Mesangial cell (primary cell): Measurements from ENCODE around the gene TUT1. TPM values are rescaled to one million over a fixed set of nuclear protein-coding genes. Genes with fewer than 3 reads are reported as not detected.

Source experiments
- total RNA-seq: library from RNA; depleted of rRNA; stranded (reverse); fragments of >200 nt; gene quantifications from 2 replicates; pipeline ENCODE4 v1.2.3, GENCODE V29; 2015

TUT1 gene, protein sequence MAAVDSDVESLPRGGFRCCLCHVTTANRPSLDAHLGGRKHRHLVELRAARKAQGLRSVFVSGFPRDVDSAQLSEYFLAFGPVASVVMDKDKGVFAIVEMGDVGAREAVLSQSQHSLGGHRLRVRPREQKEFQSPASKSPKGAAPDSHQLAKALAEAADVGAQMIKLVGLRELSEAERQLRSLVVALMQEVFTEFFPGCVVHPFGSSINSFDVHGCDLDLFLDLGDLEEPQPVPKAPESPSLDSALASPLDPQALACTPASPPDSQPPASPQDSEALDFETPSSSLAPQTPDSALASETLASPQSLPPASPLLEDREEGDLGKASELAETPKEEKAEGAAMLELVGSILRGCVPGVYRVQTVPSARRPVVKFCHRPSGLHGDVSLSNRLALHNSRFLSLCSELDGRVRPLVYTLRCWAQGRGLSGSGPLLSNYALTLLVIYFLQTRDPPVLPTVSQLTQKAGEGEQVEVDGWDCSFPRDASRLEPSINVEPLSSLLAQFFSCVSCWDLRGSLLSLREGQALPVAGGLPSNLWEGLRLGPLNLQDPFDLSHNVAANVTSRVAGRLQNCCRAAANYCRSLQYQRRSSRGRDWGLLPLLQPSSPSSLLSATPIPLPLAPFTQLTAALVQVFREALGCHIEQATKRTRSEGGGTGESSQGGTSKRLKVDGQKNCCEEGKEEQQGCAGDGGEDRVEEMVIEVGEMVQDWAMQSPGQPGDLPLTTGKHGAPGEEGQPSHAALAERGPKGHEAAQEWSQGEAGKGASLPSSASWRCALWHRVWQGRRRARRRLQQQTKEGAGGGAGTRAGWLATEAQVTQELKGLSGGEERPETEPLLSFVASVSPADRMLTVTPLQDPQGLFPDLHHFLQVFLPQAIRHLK
- 6.8 and 14.1 TPM in 2 replicates for total RNA-seq

GRCh38 chr11:62591448-62592145 lies at the start of gene TUT1:
Gene TUT1 (minus strand): TSS chr11:62591523. CDS start chr11:62591485, 38 bp downstream.

GRCh38 chr11:62621567-62622470 lies 30.5 kb upstream of the TUT1 start, which contains the start of gene B3GAT3:
Gene B3GAT3 (minus strand): TSS chr11:62621986. CDS start chr11:62621947, 39 bp downstream.

DNA sequence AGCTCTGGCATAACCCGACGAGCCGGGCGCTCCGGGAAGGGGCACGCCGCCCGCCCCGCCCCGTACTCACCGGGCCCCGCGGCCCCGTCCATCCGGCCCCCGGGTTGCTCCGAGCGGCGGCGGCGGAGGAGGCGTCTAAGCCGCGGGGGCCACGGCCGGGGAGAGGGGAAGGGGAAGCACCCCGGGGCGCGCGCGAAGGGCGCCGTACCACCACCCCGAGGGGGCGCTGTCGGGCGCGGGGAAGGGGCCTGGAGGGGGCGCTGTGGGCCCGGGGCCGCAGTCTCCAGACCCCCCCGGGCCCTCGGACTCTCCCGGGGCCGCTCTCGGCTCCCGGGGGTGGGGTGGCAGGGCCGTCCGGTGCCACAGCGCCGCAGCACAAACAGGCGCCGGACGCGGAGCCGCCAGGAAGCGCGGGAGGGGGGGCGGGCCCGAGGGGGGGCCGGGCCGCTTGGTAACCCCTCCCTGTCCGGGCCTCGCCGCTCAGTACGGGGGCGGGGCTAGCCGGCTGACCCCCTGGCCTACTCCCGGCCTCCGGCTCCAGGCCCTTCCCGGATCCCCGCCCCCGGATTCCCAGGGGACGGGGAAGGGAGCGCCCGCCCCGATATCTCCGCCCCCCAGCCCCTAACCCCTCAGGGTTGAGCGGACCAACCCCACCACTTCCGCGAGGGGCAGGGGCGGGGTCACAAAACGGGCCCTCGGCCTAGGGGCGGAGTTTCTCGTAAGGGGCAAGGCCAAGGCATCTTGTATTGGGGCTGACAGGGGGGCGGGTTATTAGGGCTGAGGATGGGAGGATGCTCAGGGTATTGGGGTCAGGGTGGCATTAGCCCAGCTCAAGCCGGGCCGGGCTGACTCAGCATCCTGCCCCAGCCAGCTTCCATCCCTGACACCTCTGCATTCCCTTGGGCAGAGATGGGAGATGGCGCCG lies 21.3 kb upstream of the TUT1 start, which contains the start of the genes EML3 and ROM1:
Gene EML3 (minus strand): TSS at position 410 of the 925 bp plus-strand sequence. CDS start 318 bp downstream, at position 92.
Gene ROM1 (plus strand): TSS at position 892 of the 925 bp plus-strand sequence. CDS start 25 bp downstream, at position 917.

DNA sequence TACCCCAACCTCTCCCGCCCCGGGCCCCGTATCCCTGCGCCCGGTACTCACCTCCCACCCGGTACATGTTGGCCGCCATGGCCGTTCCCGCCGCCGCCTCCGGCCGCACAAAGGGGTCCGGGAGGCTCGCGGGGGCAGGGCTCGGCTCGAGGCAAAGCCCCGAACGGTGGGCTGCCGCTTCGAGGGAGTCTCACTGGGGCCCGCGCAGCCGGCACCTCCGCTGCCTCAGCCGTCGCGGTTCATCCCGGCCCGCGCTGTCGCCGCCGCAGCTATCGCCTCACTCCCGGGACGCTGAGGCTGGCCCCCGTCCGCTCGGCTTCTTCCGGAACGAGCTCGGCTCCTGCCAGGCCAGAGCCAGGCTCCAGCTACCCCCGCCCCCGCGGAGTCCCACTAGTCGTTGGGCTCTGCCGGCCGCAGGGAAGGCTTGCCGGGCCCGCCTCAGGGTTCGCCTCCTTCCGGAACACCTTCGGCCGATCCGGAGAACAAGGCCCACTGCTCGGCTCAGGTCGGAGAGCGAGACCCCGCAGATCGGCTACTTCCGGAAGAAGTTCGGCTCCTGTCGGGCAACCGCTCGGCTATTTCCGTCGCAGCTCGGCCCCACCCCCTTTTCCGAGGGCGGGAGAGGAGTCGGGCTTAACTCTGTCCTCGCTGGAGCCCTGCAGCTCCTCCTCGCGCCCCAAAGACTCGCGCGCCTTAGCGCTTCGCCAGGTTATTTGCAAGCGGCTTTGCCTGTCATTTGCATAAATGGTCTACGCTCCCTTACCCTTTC lies 10.2 kb upstream of the TUT1 start, which contains the start of gene MTA2:
Gene MTA2 (minus strand): TSS at position 494 of the 769 bp plus-strand sequence. CDS start 415 bp downstream, at position 79.

GRCh38 chr11:62573592-62574362 lies 17.5 kb downstream of the TUT1 start, which contains the start of gene EEF1G:
Gene EEF1G (minus strand): TSS chr11:62573891. CDS start chr11:62573842, 49 bp downstream.

DNA sequence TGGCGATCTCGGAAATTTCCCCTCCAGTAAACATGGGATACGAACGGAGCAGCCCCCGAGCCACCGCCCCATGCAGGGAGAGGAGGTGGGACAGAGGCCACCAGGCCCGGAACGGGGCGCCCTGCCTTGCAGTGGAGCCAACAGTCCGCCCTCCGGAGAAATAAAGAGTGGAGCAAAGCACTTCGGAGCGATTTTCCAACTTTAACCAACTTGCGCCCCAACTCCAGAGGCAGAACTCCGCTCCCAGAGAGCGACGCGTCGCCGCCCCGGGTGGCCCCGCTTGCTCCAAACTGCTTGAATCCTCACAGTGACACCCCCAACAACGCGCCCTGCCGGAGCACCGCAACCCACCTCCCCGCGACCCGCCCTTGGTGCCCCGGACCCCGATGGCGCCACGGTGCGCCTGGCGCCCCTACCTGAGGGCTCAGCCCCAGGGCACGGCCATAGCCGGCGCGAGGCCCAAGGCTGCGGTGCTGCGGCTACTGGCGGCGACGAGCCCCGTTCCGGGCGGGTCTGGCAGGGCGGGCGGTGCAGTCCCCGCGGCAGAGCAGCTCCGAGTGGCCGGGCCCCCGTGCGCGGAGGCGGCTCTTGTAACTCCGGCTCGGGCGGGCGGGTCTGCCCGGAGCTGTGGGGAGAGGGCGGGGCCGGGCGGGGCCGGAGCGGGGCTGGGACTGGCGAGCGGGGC lies 44.9 kb downstream of the TUT1 start, which contains the start of gene AHNAK:
Gene AHNAK (minus strand): TSS at position 563 of the 685 bp plus-strand sequence. CDS start 10,708 bp downstream, outside the sequence.

Other genes with a start within 250 kb of the TUT1 start
- not detected in 2 replicates for gene SCGB1A1, start 172.5 kb downstream of the TUT1 start, total RNA-seq
- 374 and 612 TPM in 2 replicates for gene AHNAK, start 44.7 kb downstream of the TUT1 start, total RNA-seq
- 1,289 and 1,470 TPM in 2 replicates for gene EEF1G, start 17.6 kb downstream of the TUT1 start, total RNA-seq
- 88.7 and 132 TPM in 2 replicates for gene MTA2, start 10.3 kb upstream of the TUT1 start, total RNA-seq
- 24.4 and 37.3 TPM in 2 replicates for gene EML3, start 21.3 kb upstream of the TUT1 start, total RNA-seq
- 1.1 and 5.7 TPM in 2 replicates for gene ROM1, start 21.7 kb upstream of the TUT1 start, total RNA-seq
- gene B3GAT3, start 30.5 kb upstream of the TUT1 start, total RNA-seq: 55.9 and 75.9 TPM in 2 replicates
- 213 and 293 TPM in 2 replicates for gene GANAB, start 55.1 kb upstream of the TUT1 start, total RNA-seq
- gene INTS5, start 61.8 kb upstream of the TUT1 start, total RNA-seq: 26.9 and 30.3 TPM in 2 replicates
- 46.0 and 120 TPM in 2 replicates for gene C11orf98, start 73.7 kb upstream of the TUT1 start, total RNA-seq
- gene CSKMT, start 73.8 kb upstream of the TUT1 start, total RNA-seq: 4.9 and 6.3 TPM in 2 replicates
- gene UQCC3, start 80.2 kb upstream of the TUT1 start, total RNA-seq: 8.1 and 16.0 TPM in 2 replicates
- 4.1 and 6.0 TPM in 2 replicates for gene LBHD1, start 80.7 kb upstream of the TUT1 start, total RNA-seq
- 130 and 271 TPM in 2 replicates for gene UBXN1, start 87.5 kb upstream of the TUT1 start, total RNA-seq
- gene LRRN4CL, start 98.0 kb upstream of the TUT1 start, total RNA-seq: 0.16 and 0.38 TPM in 2 replicates
- 38.5 and 73.0 TPM in 2 replicates for gene BSCL2, start 115.9 kb upstream of the TUT1 start, total RNA-seq
- gene GNG3, start 116.2 kb upstream of the TUT1 start, total RNA-seq: not detected in 2 replicates
- gene HNRNPUL2, start 135.9 kb upstream of the TUT1 start, total RNA-seq: 12.0 and 14.0 TPM in 2 replicates
- 32.1 and 37.5 TPM in 2 replicates for gene TTC9C, start 137.0 kb upstream of the TUT1 start, total RNA-seq
- gene ZBTB3, start 162.6 kb upstream of the TUT1 start, total RNA-seq: 8.5 and 17.1 TPM in 2 replicates
- 110 and 131 TPM in 2 replicates for gene POLR2G, start 170.1 kb upstream of the TUT1 start, total RNA-seq
- gene TAF6L, start 179.9 kb upstream of the TUT1 start, total RNA-seq: 20.4 TPM in 2 replicates
- gene TMEM179B, start 195.9 kb upstream of the TUT1 start, total RNA-seq: 63.1 and 78.8 TPM in 2 replicates
- 27.4 and 38.3 TPM in 2 replicates for gene TMEM223, start 200.5 kb upstream of the TUT1 start, total RNA-seq
- gene NXF1, start 213.9 kb upstream of the TUT1 start, total RNA-seq: 25.4 and 30.7 TPM in 2 replicates
- gene STX5, start 240.5 kb upstream of the TUT1 start, total RNA-seq: 28.8 and 36.9 TPM in 2 replicates
- not detected in 2 replicates for gene TEX54, start 241.3 kb upstream of the TUT1 start, total RNA-seq
- 46.3 and 77.6 TPM in 2 replicates for gene WDR74, start 248.1 kb upstream of the TUT1 start, total RNA-seq